ENCODE results near the gene CCDC142. TPM values are rescaled to one million over a fixed set of nuclear protein-coding genes. Genes with fewer than 3 reads are reported as not detected.

Gene CCDC142
- polyA plus RNA-seq, 1 of the 3 experiments (the other 2 are of a cell fraction), result 8.7 TPM

DNA sequence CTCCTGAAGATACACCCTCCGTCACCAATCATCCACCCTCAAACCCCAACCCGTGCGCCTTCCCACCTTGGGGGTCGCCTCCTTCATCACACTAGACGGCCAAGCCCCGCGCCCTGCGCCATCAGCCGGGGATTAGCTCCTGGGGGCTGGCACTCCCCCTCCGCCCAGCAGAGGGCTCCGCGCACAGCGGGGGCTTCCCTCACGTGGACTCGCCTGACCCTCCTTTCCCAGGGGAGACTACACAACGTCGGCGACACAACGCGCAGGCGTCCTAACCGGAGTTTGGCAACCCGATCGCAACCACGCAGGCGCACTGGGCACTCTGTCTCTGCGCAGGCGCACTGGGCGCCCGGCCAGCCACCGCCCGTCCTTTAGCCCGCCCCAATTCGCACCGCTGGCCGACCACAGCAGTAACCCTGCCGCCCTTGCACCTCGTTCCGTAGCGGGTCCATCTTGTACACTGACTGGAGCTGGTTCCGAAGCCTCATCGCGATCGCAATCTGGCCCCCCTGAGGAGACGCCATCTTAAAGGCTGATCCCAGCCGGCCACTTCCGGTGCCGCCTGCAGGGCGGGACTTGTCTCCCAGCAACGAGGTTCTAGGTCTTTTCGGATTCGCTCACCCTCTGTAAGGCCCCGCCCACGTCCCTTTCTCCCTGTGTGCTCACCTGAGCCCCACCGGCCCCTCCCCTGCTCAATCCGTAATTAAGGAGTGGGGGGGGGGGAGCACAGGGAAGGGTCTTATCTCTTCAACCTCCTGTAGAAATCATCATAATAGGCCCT, 24.5 kb upstream of the CCDC142 start, which contains the start of gene PCGF1:
Gene PCGF1, minus strand, starts transcription at position 551 of the 781 bp plus-strand sequence. Its CDS starts 27 bp downstream, at position 524.
- peaks cover 19 to 26% of the 10 kb centered on the region in 2 experiments; a peak in 3 of 4 replicates for H3K4me1 ChIP-seq (ENCODE audit: control insufficient read depth in 1 of 2, insufficient read depth in 2 of 2, low read depth in 1 of 2, low read length in 1 of 2)

More for the DNA sequence above, 24.5 kb upstream of the CCDC142 start, which contains the start of gene PCGF1:
- 1% methylated on average over 29 of the region's 56 CpGs for WGBS (ENCODE audit: low lambda C conversion rate)
- ChIA-PET CTCF (interaction anchor here (0.6 to 7.5 kb wide), 20 partner anchors 11 to 146 kb away, joined by 3 to 80 read pairs (median 4); partner anchors contain the start of genes AUP1, CCDC142, DQX1 and HTRA2), POLR2A (interaction anchor here (0.7 to 2.3 kb wide), 8 partner anchors 11 to 68 kb away, joined by 3 to 11 read pairs (median 7); partner anchors contain the start of genes AUP1, CCDC142, HTRA2 and TTC31)
- H3K79me2 ChIP-seq (ENCODE audit: insufficient read depth), result peaks cover 17% of the 10 kb centered on the region; the same call in 1 of the 2 replicates
- H2AFZ ChIP-seq (ENCODE audit: low read depth), result peak within 1 kb of the TSS; percentile 85
- peak within 1 kb of the TSS; percentile 95 for H3K9ac ChIP-seq
- peak; percentile 97 for DNase-seq
- H3K4me2 ChIP-seq, result peak within 1 kb of the TSS; percentile 96
- H3K27ac ChIP-seq (ENCODE audit: low read depth in 2 of 2, low read length in 1 of 2), result peak within 1 kb of the TSS; percentile 99 to 100
- H3K27me3 ChIP-seq (ENCODE audit: insufficient read depth), result no peaks in the 10 kb centered on the region
- no peaks in the 10 kb centered on the region for H3K9me3 ChIP-seq
- TF ChIP-seq CHD2 (IDR thresholded peaks at IDR 0.05; ENCODE audit: low read length, partially characterized antibody) (peak; percentile 7), TAF1 (IDR thresholded peaks at IDR 0.05; ENCODE audit: borderline replicate concordance, low read depth, low read length) (peak; percentile 85), GATA2 (CRISPR knock-in tag; IDR thresholded peaks at IDR 0.05) (peak; percentile 37; the same call in 1 of the 2 replicates), TCF12 (IDR thresholded peaks at IDR 0.05) (no peak), YY1 (IDR thresholded peaks at IDR 0.05; ENCODE audit: low read depth) (peak; percentile 95), ELF1 (IDR thresholded peaks at IDR 0.05) (peak; percentile 80), MEF2A (IDR thresholded peaks at IDR 0.05; ENCODE audit: borderline replicate concordance, low read depth) (no peak), RFX5 (IDR thresholded peaks at IDR 0.05; ENCODE audit: low read length) (peak; percentile 62; the same call in 1 of the 2 replicates), GABPA (IDR thresholded peaks at IDR 0.05; ENCODE audit: low read depth) (peak; percentile 80), RAD21 (IDR thresholded peaks at IDR 0.05; ENCODE audit: low read length) (peak; percentile 57), FOSL2 (IDR thresholded peaks at IDR 0.05; ENCODE audit: borderline replicate concordance, low read depth) (no peak), MXI1 (IDR thresholded peaks at IDR 0.05; ENCODE audit: low read depth, low read length) (peak; percentile 87; the same call in 1 of the 2 replicates), NRF1 (IDR thresholded peaks at IDR 0.05; ENCODE audit: low read depth, low read length) (peak; percentile 97), SMC3 (IDR thresholded peaks at IDR 0.05; ENCODE audit: low read depth, low read length) (peak; percentile 55; the same call in 1 of the 2 replicates), POLR2AphosphoS5 (IDR thresholded peaks at IDR 0.05; ENCODE audit: low read depth, low read length) (peak; percentile 83), NFIC (IDR thresholded peaks at IDR 0.05; ENCODE audit: borderline replicate concordance) (no peak)
- TF ChIP-seq, protein P1, sequence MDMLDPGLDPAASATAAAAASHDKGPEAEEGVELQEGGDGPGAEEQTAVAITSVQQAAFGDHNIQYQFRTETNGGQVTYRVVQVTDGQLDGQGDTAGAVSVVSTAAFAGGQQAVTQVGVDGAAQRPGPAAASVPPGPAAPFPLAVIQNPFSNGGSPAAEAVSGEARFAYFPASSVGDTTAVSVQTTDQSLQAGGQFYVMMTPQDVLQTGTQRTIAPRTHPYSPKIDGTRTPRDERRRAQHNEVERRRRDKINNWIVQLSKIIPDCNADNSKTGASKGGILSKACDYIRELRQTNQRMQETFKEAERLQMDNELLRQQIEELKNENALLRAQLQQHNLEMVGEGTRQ (IDR thresholded peaks at IDR 0.05; ENCODE audit: borderline replicate concordance, low read depth, low read length), result peak; percentile 48; the same call in 1 of the 2 replicates
- TF ChIP-seq, protein P2, sequence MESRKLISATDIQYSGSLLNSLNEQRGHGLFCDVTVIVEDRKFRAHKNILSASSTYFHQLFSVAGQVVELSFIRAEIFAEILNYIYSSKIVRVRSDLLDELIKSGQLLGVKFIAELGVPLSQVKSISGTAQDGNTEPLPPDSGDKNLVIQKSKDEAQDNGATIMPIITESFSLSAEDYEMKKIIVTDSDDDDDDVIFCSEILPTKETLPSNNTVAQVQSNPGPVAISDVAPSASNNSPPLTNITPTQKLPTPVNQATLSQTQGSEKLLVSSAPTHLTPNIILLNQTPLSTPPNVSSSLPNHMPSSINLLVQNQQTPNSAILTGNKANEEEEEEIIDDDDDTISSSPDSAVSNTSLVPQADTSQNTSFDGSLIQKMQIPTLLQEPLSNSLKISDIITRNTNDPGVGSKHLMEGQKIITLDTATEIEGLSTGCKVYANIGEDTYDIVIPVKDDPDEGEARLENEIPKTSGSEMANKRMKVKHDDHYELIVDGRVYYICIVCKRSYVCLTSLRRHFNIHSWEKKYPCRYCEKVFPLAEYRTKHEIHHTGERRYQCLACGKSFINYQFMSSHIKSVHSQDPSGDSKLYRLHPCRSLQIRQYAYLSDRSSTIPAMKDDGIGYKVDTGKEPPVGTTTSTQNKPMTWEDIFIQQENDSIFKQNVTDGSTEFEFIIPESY (IDR thresholded peaks at IDR 0.05; ENCODE audit: borderline replicate concordance, low read depth), result no peak
- TF ChIP-seq, protein P3, sequence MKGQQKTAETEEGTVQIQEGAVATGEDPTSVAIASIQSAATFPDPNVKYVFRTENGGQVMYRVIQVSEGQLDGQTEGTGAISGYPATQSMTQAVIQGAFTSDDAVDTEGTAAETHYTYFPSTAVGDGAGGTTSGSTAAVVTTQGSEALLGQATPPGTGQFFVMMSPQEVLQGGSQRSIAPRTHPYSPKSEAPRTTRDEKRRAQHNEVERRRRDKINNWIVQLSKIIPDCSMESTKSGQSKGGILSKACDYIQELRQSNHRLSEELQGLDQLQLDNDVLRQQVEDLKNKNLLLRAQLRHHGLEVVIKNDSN (IDR thresholded peaks at IDR 0.05; ENCODE audit: borderline replicate concordance, low read depth), result peak; percentile 68; the same call in 1 of the 2 replicates
- TF ChIP-seq, protein P4, sequence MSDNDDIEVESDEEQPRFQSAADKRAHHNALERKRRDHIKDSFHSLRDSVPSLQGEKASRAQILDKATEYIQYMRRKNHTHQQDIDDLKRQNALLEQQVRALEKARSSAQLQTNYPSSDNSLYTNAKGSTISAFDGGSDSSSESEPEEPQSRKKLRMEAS (IDR thresholded peaks at IDR 0.05; ENCODE audit: low read depth), result peak; percentile 73
- TF ChIP-seq, protein P5, sequence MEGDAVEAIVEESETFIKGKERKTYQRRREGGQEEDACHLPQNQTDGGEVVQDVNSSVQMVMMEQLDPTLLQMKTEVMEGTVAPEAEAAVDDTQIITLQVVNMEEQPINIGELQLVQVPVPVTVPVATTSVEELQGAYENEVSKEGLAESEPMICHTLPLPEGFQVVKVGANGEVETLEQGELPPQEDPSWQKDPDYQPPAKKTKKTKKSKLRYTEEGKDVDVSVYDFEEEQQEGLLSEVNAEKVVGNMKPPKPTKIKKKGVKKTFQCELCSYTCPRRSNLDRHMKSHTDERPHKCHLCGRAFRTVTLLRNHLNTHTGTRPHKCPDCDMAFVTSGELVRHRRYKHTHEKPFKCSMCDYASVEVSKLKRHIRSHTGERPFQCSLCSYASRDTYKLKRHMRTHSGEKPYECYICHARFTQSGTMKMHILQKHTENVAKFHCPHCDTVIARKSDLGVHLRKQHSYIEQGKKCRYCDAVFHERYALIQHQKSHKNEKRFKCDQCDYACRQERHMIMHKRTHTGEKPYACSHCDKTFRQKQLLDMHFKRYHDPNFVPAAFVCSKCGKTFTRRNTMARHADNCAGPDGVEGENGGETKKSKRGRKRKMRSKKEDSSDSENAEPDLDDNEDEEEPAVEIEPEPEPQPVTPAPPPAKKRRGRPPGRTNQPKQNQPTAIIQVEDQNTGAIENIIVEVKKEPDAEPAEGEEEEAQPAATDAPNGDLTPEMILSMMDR (IDR thresholded peaks at IDR 0.05), result peak; percentile 53
- H4K20me1 ChIP-seq (ENCODE audit: insufficient read depth), result no peaks in the 10 kb centered on the region
- peaks cover 15 to 20% of the 10 kb centered on the region in 2 experiments for H3K36me3 ChIP-seq (replicated peaks in 1 of 2; ENCODE audit: control insufficient read depth in 1 of 2, insufficient read depth in 2 of 2, low read length in 1 of 2)
- no peaks in the 10 kb centered on the region for H3K9me2 ChIP-seq
- H3K4me3 ChIP-seq (ENCODE audit: low read depth in 2 of 2, low read length in 1 of 2), result peak within 1 kb of the TSS; percentile 84 to 86
- peaks cover 28% of the 10 kb centered on the region for H3F3A ChIP-seq (replicated peaks; ENCODE audit: insufficient read depth)

Data from SK-N-SH (cell line).